HCT116 (cell line): ENCODE results near the gene RTN4RL1.

Experiments used
- ATF3 ChIP-seq: IDR thresholded peaks from 2 replicates; pipeline ENCODE4 v1.6.1; 2012
- CTCF ChIP-seq, 3 experiments: fragments of 200-600 bp in 1 of 3; sonication (generic) in 1 of 3; IDR thresholded peaks in 2 of 3; conservative IDR thresholded peaks in 1 of 3; 2 replicates each; pipeline ENCODE4 v1.5.1; 2012 to 2017; ENCODE audit warnings: low read depth in 2 of 3, low read length in 2 of 3, antibody characterized with exemption in 1 of 3, borderline replicate concordance in 1 of 3, control low read depth in 1 of 3, mild to moderate bottlenecking in 1 of 3, mixed read lengths in 1 of 3, mixed run types in 1 of 3, moderate library complexity in 1 of 3; ENCODE audit not compliant: insufficient read depth in 1 of 3
- EGR1 ChIP-seq: IDR thresholded peaks from 2 replicates; pipeline ENCODE4 v1.6.1; 2012; ENCODE audit warnings: low read depth
- ELF1 ChIP-seq: IDR thresholded peaks from 2 replicates; pipeline ENCODE4 v1.6.1; 2012; ENCODE audit warnings: low read depth, borderline replicate concordance
- EZH2 ChIP-seq: fragments of 200-600 bp; sonication (generic); IDR thresholded peaks from 2 replicates; pipeline ENCODE4 v1.6.1; 2017; ENCODE audit warnings: antibody characterized with exemption, mixed run types
- EZH2phosphoT487 ChIP-seq: fragments of 200-600 bp; IDR thresholded peaks from 2 replicates; pipeline ENCODE4 v1.6.1; 2018; ENCODE audit warnings: antibody characterized with exemption, borderline replicate concordance
- JUND ChIP-seq: IDR thresholded peaks from 2 replicates; pipeline ENCODE4 v1.6.1; 2012
- MAX ChIP-seq: IDR thresholded peaks from 2 replicates; pipeline ENCODE4 v1.6.1; 2012
- POLR2A ChIP-seq: IDR thresholded peaks from 2 replicates; pipeline ENCODE4 v1.7.0; 2011; ENCODE audit warnings: borderline replicate concordance; ENCODE audit not compliant: insufficient read depth, insufficient read length; ENCODE audit errors: extremely low read depth
- POLR2AphosphoS5 ChIP-seq: IDR thresholded peaks from 2 replicates; pipeline ENCODE4 v1.6.1; 2011; ENCODE audit warnings: mild to moderate bottlenecking, low read depth, low read length, moderate library complexity
- RAD21 ChIP-seq: IDR thresholded peaks from 2 replicates; pipeline ENCODE4 v1.6.1; 2012; ENCODE audit warnings: low read depth, mild to moderate bottlenecking
- REST ChIP-seq: IDR thresholded peaks from 2 replicates; pipeline ENCODE4 v1.6.1; 2012; ENCODE audit warnings: low read depth
- SRF ChIP-seq: IDR thresholded peaks from 2 replicates; pipeline ENCODE4 v1.6.1; 2012; ENCODE audit warnings: low read depth
- TCF7L2 ChIP-seq: IDR thresholded peaks from 2 replicates; pipeline ENCODE4 v1.7.0; 2011; ENCODE audit warnings: borderline replicate concordance, inconsistent platforms; ENCODE audit not compliant: insufficient read depth, insufficient read length; ENCODE audit errors: extremely low read depth

GRCh38 chr17:1966274-1967086 is 58.7 kb downstream of the RTN4RL1 start:
- no peak for TF ChIP-seq POLR2A
- no peak for TF ChIP-seq CTCF (IDR thresholded peaks at IDR 0.05 in 2 of 3, conservative IDR thresholded peaks at IDR 0.05 in 1 of 3; ENCODE audit: borderline replicate concordance in 1 of 3, insufficient read depth in 1 of 3, low read depth in 2 of 3, low read length in 2 of 3)
- TF ChIP-seq ELF1, result no peak
- no peak for TF ChIP-seq RAD21
- TF ChIP-seq MAX, result no peak
- no peak for TF ChIP-seq SRF
- no peak for TF ChIP-seq EZH2phosphoT487
- no peak for TF ChIP-seq REST
- TF ChIP-seq POLR2AphosphoS5, result no peak
- no peak for TF ChIP-seq JUND
- no peak for TF ChIP-seq ATF3
- no peak for TF ChIP-seq EZH2
- no peak for TF ChIP-seq TCF7L2
- TF ChIP-seq EGR1, result no peak
